Neuronal stem cell (in vitro differentiated cells): Measurements from ENCODE around the gene FUT6.

Experiments
- DNase-seq: peaks from one replicate; pipeline ENCODE4 v3.0.0-alpha.2; 2013; ENCODE audit warnings: low spot score
- H2AFZ ChIP-seq: one replicate; pipeline ENCODE4 v1.6.1; 2013; ENCODE audit warnings: mild to moderate bottlenecking, low read length, inconsistent platforms
- H2AK5ac ChIP-seq: 2 replicates; pipeline ENCODE4 v1.6.1; 2013; ENCODE audit warnings: low read depth, mild to moderate bottlenecking, inconsistent platforms, low read length, moderate library complexity, mixed read lengths
- H2BK120ac ChIP-seq: 2 replicates; pipeline ENCODE4 v1.6.1; 2013; ENCODE audit warnings: low read depth, mild to moderate bottlenecking, inconsistent platforms, low read length, moderate library complexity, mixed read lengths
- H2BK12ac ChIP-seq: one replicate; pipeline ENCODE4 v1.6.1; 2013; ENCODE audit warnings: low read length, inconsistent platforms
- H2BK15ac ChIP-seq: 2 replicates; pipeline ENCODE4 v1.6.1; 2013; ENCODE audit warnings: mild to moderate bottlenecking, low read length, inconsistent platforms, mixed read lengths
- H2BK5ac ChIP-seq: one replicate; pipeline ENCODE4 v1.6.1; 2013; ENCODE audit warnings: inconsistent platforms, mild to moderate bottlenecking, low read length, moderate library complexity
- H3K14ac ChIP-seq: one replicate; pipeline ENCODE4 v1.6.1; 2013; ENCODE audit warnings: low read length, inconsistent platforms
- H3K18ac ChIP-seq: 2 replicates; pipeline ENCODE4 v1.6.1; 2013; ENCODE audit warnings: low read length, inconsistent platforms
- H3K23ac ChIP-seq: 2 replicates; pipeline ENCODE4 v1.6.1; 2013; ENCODE audit warnings: low read depth, mild to moderate bottlenecking, mixed read lengths, low read length, inconsistent platforms; ENCODE audit not compliant: poor library complexity
- H3K27ac ChIP-seq: replicated peaks from 3 replicates; pipeline ENCODE4 v1.5.1; 2013; ENCODE audit warnings: low read length, inconsistent platforms
- H3K27me3 ChIP-seq, 3 experiments: 2 replicates each; pipeline ENCODE4 v1.6.1; 2013; ENCODE audit warnings: low read length in 3 of 3, mild to moderate bottlenecking in 2 of 3, inconsistent platforms in 1 of 3, low read depth in 1 of 3, mixed read lengths in 1 of 3, moderate library complexity in 1 of 3; ENCODE audit not compliant: control insufficient read depth in 3 of 3, insufficient read depth in 3 of 3
- H3K36me3 ChIP-seq, 2 donors: replicated peaks in 1 of 2; 2 replicates each; pipeline ENCODE4 v1.6.1; 2013; ENCODE audit warnings: low read length in 2 of 2; ENCODE audit not compliant: control insufficient read depth in 2 of 2, insufficient read depth in 2 of 2
- H3K4ac ChIP-seq: 2 replicates; pipeline ENCODE4 v1.6.1; 2013; ENCODE audit warnings: inconsistent platforms, mild to moderate bottlenecking, low read length, moderate library complexity
- H3K4me1 ChIP-seq, 2 donors: 1 replicate in 1 of 2; 2 replicates in 1 of 2; pipeline ENCODE4 v1.6.1; 2013; ENCODE audit warnings: low read length in 2 of 2, low read depth in 1 of 2; ENCODE audit not compliant: control insufficient read depth in 2 of 2, insufficient read depth in 1 of 2
- H3K4me2 ChIP-seq: one replicate; pipeline ENCODE4 v1.6.1; 2013; ENCODE audit warnings: mild to moderate bottlenecking, low read length, inconsistent platforms; ENCODE audit not compliant: insufficient read depth, poor library complexity, severe bottlenecking
- H3K4me3 ChIP-seq, 2 donors: 2 replicates each; pipeline ENCODE4 v1.5.1; 2013; ENCODE audit warnings: low read length in 2 of 2, mild to moderate bottlenecking in 2 of 2, inconsistent platforms in 1 of 2, moderate library complexity in 1 of 2
- H3K79me1 ChIP-seq: one replicate; pipeline ENCODE4 v1.6.1; 2013; ENCODE audit warnings: low read depth, mild to moderate bottlenecking, inconsistent platforms, low read length, moderate library complexity
- H3K9ac ChIP-seq: one replicate; pipeline ENCODE4 v1.6.1; 2013; ENCODE audit warnings: mild to moderate bottlenecking, low read depth, low read length, inconsistent platforms; ENCODE audit not compliant: poor library complexity
- H3K9me3 ChIP-seq, 2 donors: replicated peaks in 1 of 2; 2 replicates each; pipeline versions ENCODE3 to v1.6.1; 2013; ENCODE audit warnings: low read length in 2 of 2, mild to moderate bottlenecking in 2 of 2, inconsistent platforms in 1 of 2, low read depth in 1 of 2, mixed read lengths in 1 of 2, moderate library complexity in 1 of 2; ENCODE audit not compliant: control insufficient read depth in 2 of 2, insufficient read depth in 1 of 2
- H4K8ac ChIP-seq: one replicate; pipeline ENCODE4 v1.6.1; 2013; ENCODE audit warnings: low read depth, mild to moderate bottlenecking, inconsistent platforms, low read length, moderate library complexity
- H4K91ac ChIP-seq: one replicate; pipeline ENCODE4 v1.6.1; 2013; ENCODE audit warnings: low read length, low read depth, mild to moderate bottlenecking, inconsistent platforms; ENCODE audit not compliant: poor library complexity
- WGBS, 2 donors: extraction: QIAGEN DNeasy Blood & Tissue Kit; methylation state at CpG; one replicate each; pipeline ENCODE4 v1.1.7; 2013; ENCODE audit warnings: missing lambda C conversion rate in 2 of 2, mixed read lengths in 1 of 2; ENCODE audit not compliant: insufficient read length in 2 of 2, insufficient replicate concordance in 1 of 2; ENCODE audit errors: extremely low coverage in 2 of 2; 5-methylcytosine and 5-hydroxymethylcytosine counted together

Gene FUT6

DNA sequence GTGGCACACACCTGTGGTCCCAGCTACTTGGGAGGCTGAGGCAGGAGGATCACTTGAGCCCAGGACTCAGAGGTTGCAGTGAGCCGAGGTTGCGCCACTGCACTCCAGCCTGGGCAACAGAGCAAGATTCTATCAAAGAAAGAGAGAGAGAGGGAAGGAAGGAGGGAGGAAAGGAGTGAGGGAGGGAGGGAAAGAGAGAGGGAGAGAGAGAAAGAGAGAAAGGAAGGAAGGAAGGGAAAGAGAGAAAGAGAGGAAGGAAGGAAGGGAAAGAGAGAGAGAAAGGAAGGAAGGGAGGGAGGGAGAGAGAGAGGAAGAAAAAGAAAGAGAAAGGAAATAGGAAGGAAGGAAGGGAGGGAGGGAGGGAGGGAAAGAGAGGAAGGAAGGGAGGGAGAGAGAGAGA, 22.3 kb downstream of the FUT6 start:
- no peaks in the 10 kb centered on the region for H3K36me3 ChIP-seq
- no peak overlapping the region for H3K23ac ChIP-seq
- no peak overlapping the region for H4K8ac ChIP-seq
- no peak overlapping the region for H3K4me3 ChIP-seq
- H3K79me1 ChIP-seq: no peaks in the 10 kb centered on the region
- H2BK5ac ChIP-seq: no peak overlapping the region
- H3K14ac ChIP-seq: no peak overlapping the region
- H3K27ac ChIP-seq: no peak overlapping the region
- no peak overlapping the region for H3K4ac ChIP-seq
- WGBS, 2 donors: no CpG with 5 or more reads among the region's 2 CpGs
- no peak overlapping the region for H4K91ac ChIP-seq
- H3K18ac ChIP-seq: no peak overlapping the region
- no peak overlapping the region for H2AK5ac ChIP-seq
- no peak for DNase-seq
- H2AFZ ChIP-seq: no peak overlapping the region
- no peaks in the 10 kb centered on the region for H3K4me1 ChIP-seq
- no peak overlapping the region for H2BK120ac ChIP-seq
- no peaks in the 10 kb centered on the region for H3K9me3 ChIP-seq
- no peaks in the 10 kb centered on the region for H3K27me3 ChIP-seq
- no peak overlapping the region for H2BK12ac ChIP-seq
- no peak overlapping the region for H3K4me2 ChIP-seq
- H3K9ac ChIP-seq: no peak overlapping the region
- no peak overlapping the region for H2BK15ac ChIP-seq

DNA sequence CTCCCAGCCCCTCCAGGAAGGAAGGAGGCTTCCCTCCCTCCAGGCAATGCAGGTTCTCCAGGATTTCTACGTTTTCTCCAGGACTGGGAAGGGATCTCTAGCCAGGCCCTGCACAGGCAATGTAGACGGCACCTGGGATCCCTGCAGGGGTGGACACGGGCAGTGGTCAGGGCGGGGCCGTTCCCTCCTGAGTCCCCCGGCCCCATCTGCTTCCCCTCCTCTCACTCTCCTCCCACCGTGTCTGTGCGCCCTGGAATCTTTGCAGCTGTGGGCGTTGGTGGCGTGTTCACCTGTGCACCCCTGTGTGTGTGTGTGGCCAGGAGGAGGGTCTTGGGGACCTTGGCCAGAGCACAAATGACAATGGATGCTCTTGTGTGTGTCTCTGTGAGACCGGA, 24.7 kb downstream of the FUT6 start:
- Histone ChIP-seq H2BK12ac (no peak overlapping the region), H3K4me1 (no peaks in the 10 kb centered on the region), H3K23ac (peak overlapping the region; percentile 80), H3K9me3 (no peaks in the 10 kb centered on the region), H3K14ac (peak overlapping the region; percentile 47), H3K27ac (no peak overlapping the region), H4K91ac (no peak overlapping the region), H2AK5ac (peak overlapping the region; percentile 37), H4K8ac (peak overlapping the region; percentile 17), H3K27me3 (no peaks in the 10 kb centered on the region), H2BK120ac (no peak overlapping the region), H3K4me3 (no peak overlapping the region), H2BK5ac (no peak overlapping the region), H3K79me1 (no peaks in the 10 kb centered on the region), H3K36me3 (no peaks in the 10 kb centered on the region), H3K4ac (peak overlapping the region; percentile 53), H2AFZ (no peak overlapping the region), H2BK15ac (peak overlapping the region; percentile 75), H3K4me2 (no peak overlapping the region), H3K9ac (peak overlapping the region; percentile 60), H3K18ac (peak overlapping the region; percentile 48)
- WGBS, 2 donors: no CpG with 5 or more reads among the region's 11 CpGs
- no peak for DNase-seq

DNA sequence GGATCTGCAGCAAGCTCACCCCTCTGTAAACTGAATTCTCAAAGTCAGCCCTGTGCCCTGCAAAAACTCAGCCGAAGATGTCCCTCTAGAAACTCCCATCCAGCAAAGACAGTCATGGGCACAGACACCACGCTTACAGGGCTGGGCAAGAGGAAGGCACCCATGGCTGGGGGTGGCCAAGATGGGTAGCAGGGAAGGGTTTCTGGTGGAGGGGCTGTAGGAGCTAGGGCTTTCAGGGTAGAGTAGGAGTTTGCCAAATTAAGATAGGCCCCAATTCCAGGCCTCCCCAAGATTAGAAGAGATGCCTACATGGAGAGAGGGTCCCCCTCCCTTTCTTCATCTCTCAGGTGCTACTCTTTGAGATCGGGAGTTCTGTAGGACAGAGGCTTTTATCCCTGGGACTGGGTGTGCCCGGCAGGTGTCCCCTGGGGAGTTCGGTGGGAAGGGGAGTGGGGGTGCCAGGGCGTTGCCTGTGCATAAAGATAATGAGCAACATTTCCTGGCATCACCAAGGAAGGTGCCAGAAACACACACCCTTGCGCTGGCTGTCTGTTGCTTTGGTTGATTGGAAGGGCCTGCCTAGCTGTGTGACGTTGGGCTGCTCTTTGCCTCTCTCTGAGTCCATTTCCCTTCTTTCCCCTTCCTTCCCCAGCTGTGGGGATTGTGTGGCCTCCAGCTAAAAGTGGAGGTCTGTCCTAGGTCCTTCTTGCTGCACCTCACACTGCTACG, 25.2 kb downstream of the FUT6 start:
- no peak overlapping the region for H3K14ac ChIP-seq
- no peak overlapping the region for H3K27ac ChIP-seq
- no peak overlapping the region for H2BK5ac ChIP-seq
- peak overlapping the region; percentile 37 for H2AK5ac ChIP-seq
- no CpG with 5 or more reads among the region's 9 CpGs for WGBS, 2 donors
- no peaks in the 10 kb centered on the region for H3K36me3 ChIP-seq
- no peaks in the 10 kb centered on the region for H3K4me1 ChIP-seq
- no peaks in the 10 kb centered on the region for H3K27me3 ChIP-seq
- no peak overlapping the region for H3K9ac ChIP-seq
- H2AFZ ChIP-seq: no peak overlapping the region
- no peak overlapping the region for H3K4me3 ChIP-seq
- H3K23ac ChIP-seq: no peak overlapping the region
- H4K91ac ChIP-seq: no peak overlapping the region
- no peak overlapping the region for H3K4ac ChIP-seq
- H3K4me2 ChIP-seq: no peak overlapping the region
- H3K9me3 ChIP-seq: no peaks in the 10 kb centered on the region
- peak overlapping the region; percentile 48 for H3K18ac ChIP-seq
- peak overlapping the region; percentile 75 for H2BK15ac ChIP-seq
- no peak overlapping the region for H2BK120ac ChIP-seq
- H3K79me1 ChIP-seq: peaks cover 2% of the 10 kb centered on the region
- H4K8ac ChIP-seq: peak overlapping the region; percentile 17
- H2BK12ac ChIP-seq: no peak overlapping the region
- DNase-seq: no peak

DNA sequence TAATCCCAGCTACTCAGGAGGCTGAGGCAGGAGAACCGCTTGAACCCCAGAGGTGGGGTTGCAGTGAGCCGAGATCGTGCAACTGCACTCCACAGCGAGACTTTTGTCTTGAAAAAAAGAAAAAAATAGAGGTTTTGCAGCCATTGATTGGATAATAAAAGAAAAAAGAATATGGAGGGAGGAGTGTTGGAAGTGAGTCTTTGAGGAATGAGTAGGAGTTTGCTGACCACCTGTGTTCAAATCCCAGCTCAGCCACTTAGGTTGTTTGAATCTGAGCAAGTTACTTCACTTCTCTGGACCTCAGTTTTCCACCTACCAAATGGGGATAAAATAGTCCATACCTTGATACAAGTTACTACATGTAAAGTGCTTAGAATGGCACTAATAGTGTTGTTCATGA, 28.4 kb downstream of the FUT6 start:
- no CpG with 5 or more reads among the region's 4 CpGs for WGBS, 2 donors
- H3K23ac ChIP-seq: no peak overlapping the region
- no peak overlapping the region for H3K4ac ChIP-seq
- no peak overlapping the region for H2BK120ac ChIP-seq
- no peak overlapping the region for H2BK12ac ChIP-seq
- H2BK15ac ChIP-seq: no peak overlapping the region
- H2BK5ac ChIP-seq: no peak overlapping the region
- no peaks in the 10 kb centered on the region for H3K36me3 ChIP-seq
- no peak for DNase-seq
- no peak overlapping the region for H4K8ac ChIP-seq
- no peak overlapping the region for H3K4me2 ChIP-seq
- no peak overlapping the region for H3K18ac ChIP-seq
- no peak overlapping the region for H3K27ac ChIP-seq
- H3K79me1 ChIP-seq: peaks cover 2% of the 10 kb centered on the region
- H3K27me3 ChIP-seq: peaks cover 0 to 2% (median 0%) of the 10 kb centered on the region in 3 experiments
- no peak overlapping the region for H3K4me3 ChIP-seq
- no peak overlapping the region for H3K9ac ChIP-seq
- no peaks in the 10 kb centered on the region for H3K9me3 ChIP-seq
- H3K14ac ChIP-seq: no peak overlapping the region
- H4K91ac ChIP-seq: no peak overlapping the region
- H2AFZ ChIP-seq: no peak overlapping the region
- H3K4me1 ChIP-seq: peaks cover 2 to 7% of the 10 kb centered on the region in 2 donors
- no peak overlapping the region for H2AK5ac ChIP-seq
